Stimulated activated naive CD4-positive, alpha-beta T cell (primary cell): ENCODE results near the gene ADGRD2.

Experiments
- DNase-seq, 6 experiments: peaks; one replicate each; lab custom pipeline; 2025; lab: John Stamatoyannopoulos, UW

The ADGRD2 gene

DNA sequence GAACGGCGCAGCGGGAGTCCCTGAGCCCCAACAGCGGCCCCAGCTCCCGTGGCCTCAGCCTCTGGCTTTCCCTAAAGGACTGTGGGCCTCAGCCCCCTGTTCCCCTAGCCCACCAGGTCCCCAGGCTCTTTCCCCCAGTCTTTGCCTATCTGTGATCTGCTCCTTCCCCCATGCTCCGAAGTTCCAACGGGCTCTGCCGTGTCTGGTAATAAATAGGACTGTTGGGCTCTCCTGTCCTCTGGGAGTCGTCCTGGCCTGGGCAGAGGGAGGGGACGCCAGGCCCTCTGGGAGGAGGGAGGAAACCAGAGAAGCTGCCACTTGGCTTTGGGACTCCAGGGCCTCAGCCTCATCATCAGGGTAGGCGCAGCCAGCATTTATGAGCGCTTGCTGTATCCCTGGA, 28.1 kb downstream of the ADGRD2 start:
- no peak for DNase-seq

DNA sequence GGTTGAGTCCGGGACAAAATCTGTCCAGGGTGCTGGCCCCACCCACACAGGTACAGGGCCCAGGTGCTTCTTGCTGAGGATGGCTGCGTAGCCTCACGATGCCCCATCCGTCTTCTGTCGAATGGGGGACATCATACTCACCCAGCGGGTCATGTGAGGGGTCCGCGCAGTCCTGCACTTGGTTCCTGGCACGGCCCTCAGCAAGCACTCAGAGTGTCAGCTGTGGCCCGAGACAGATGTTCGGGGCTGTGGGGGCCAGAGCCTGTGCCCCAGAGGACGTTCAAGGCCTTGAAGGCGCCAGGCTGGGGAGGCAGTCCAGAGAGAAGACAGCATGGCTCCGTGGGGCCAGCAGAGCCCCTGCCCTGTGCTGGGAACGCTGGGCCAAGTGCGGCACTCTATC, 29.1 kb downstream of the ADGRD2 start:
- no peak for DNase-seq

DNA sequence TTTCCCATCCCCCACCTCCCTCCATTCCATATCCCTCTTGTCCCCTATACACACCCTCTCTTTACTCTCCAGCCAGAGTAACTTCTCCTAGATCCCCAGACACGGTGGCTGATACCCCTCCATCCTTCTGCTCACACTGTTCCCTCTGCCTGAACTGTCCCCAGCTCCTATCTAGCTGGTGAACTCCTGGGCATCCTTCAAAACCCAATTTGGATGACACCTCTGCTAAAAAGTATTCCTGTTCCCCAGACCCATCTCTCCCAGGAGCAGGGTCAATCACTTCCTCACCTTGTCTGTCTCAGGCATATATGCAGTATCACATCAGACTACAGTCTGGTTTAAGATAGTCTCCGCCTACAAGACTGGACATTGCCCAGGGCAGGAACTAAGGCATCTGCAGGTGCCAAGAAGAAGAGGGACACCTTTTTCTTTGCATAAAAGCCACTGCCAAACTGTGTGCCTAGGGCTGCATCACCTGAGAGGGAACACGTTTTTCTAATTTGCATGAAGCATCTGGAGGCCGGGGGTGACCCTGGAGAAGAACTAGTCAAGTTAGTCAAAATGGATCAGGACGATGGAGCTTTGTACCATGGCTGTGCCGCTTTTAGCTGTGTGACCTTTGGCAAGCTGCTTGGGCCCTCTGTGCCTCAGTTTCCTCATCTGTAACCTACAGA, 29.8 kb downstream of the ADGRD2 start:
- DNase-seq = no peak

DNA sequence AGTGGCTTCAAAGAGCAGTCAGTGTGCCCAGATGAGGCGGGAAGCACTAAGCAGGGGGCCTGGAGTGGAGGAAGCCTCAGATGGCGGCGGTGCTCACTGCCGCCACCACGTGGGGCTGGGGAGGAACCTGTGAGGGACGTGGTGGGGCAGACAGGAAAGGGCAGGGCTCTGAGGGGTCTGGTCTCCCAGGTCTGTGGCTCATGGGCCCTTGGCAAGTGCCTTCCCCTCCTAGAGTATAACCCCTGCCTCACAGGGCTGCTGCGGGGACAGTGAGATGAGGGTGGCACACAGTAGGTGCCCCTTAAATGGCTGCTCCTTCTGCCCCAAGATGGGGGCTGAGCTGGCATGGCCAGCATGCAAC, 30.4 kb downstream of the ADGRD2 start:
- DNase-seq = no peak

DNA sequence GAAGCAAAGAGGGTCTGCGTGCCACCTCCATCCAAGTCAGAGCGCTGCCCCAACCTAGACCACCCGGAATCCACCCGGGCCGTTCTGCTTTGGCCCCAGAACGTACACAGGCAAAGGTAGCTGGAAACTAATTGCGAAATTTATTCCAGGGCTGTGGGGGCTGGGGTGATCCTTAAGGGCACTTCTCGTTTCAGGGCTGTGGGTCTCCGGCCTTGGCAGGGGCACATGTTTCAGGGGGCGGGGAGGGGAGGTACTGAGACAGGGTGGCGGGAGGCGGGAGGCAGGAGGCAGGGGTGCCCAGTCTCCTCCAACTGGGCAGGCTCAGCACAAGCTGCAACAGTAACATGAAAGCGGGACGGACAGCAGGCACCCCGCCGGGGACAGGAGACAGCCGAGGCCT, 30.9 kb downstream of the ADGRD2 start:
- no peak for DNase-seq

DNA sequence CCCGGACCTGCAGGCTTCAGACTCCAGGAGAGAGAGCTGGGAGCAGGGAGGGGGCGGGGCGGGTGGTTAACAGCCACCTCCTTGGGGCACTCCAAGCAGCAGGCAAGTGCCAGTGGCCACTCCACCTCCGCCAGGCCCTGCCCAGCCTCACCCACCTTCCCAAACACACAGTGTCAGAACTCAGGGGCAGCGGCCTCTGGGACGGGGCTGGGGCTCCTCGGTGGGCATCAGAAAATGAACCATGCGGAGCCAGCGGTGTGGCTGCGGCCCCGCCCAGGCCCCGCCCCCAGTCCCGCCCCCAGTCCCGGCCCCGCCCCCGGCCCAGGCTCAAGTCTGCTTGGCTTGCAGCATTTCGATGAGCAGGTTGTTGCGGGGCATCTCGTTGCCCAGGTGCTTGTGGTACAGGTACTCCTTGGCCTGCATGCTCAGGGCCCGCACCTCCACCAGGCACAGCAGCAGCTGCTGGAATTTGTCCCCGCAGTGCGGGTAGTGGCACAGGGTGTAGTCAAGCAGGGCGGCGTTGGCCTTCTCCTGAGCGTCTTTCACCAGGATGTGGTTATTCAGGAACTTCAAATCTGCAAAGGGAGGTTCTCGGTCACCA, 32.3 kb downstream of the ADGRD2 start:
- DNase-seq = no peak

DNA sequence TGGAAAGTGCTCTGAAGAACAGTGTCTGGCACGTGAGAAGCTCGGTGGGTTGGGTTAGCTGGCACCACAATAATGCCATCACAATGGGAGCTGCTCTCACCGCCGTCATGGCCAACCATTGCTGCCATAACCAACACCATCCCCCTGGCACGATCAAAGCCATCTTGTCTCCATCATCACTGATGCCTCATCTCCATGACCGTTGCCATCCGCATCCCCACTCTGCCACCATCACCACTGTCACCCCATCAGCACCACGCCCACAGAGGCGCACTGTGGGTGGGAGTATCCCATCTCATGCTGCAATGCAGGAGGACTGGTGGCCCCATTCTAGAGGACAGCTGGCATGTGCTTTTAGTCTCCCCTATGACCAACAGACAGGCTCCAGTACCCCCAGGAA, 33.2 kb downstream of the ADGRD2 start:
- no peak for DNase-seq

- no peak for DNase-seq
Observed at GRCh38 chr9:124485201-124485600, 35.0 kb downstream of the ADGRD2 start.

- no peak for DNase-seq
Observed at GRCh38 chr9:124485936-124486335, 35.7 kb downstream of the ADGRD2 start.

GRCh38 chr9:124486778-124487259, 36.6 kb downstream of the ADGRD2 start:
- no peak for DNase-seq

- DNase-seq = no peak
Observed at GRCh38 chr9:124487260-124488182, 37.3 kb downstream of the ADGRD2 start.

GRCh38 chr9:124488641-124489210, 38.5 kb downstream of the ADGRD2 start:
- no peak for DNase-seq

- no peak for DNase-seq
Observed at GRCh38 chr9:124489222-124489621, 39.0 kb downstream of the ADGRD2 start.

DNA sequence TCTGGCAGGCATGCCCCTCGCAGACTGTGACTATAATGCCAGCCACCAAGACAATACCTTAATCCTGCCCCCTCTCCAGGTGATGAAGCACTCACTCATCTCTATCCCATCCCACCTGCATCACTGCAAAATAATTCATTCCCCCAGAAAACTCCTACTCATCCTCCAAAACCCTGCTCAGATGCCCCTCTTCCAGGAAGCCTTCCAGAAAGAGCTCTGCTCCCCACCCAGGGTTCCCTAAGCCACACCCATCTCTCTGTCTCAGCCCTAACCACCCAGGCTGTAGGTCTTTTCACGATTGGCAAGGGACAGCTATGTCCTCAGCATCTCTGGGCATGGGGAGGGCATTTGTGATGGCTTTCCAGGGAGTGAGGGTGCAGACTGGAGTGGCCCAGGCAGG, 39.8 kb downstream of the ADGRD2 start:
- DNase-seq = no peak

GRCh38 chr9:124491049-124491975, 41.1 kb downstream of the ADGRD2 start:
- DNase-seq = no peak

GRCh38 chr9:124492818-124493217, 42.6 kb downstream of the ADGRD2 start:
- no peak for DNase-seq

DNA sequence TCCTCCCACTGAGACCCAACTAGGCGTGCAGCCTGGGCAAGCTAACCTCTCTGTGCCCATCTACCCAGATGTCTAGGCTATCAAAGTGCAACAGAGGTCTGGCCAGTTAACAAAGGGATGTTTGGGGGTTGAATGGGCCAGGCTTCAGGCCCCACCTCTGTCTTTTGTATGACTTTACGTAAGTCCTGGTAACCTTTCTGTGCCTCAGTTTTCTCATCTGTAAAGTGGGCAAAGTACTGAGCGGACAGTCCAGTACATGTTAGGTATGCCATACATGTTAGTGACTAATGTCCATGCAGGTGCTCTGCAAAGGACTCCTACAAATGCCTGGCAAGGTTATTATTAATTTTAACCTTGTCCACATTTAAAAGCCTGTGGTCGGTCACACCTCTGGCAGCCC, 43.0 kb downstream of the ADGRD2 start:
- DNase-seq = no peak

GRCh38 chr9:124493794-124494479, 43.7 kb downstream of the ADGRD2 start:
- DNase-seq = no peak

DNA sequence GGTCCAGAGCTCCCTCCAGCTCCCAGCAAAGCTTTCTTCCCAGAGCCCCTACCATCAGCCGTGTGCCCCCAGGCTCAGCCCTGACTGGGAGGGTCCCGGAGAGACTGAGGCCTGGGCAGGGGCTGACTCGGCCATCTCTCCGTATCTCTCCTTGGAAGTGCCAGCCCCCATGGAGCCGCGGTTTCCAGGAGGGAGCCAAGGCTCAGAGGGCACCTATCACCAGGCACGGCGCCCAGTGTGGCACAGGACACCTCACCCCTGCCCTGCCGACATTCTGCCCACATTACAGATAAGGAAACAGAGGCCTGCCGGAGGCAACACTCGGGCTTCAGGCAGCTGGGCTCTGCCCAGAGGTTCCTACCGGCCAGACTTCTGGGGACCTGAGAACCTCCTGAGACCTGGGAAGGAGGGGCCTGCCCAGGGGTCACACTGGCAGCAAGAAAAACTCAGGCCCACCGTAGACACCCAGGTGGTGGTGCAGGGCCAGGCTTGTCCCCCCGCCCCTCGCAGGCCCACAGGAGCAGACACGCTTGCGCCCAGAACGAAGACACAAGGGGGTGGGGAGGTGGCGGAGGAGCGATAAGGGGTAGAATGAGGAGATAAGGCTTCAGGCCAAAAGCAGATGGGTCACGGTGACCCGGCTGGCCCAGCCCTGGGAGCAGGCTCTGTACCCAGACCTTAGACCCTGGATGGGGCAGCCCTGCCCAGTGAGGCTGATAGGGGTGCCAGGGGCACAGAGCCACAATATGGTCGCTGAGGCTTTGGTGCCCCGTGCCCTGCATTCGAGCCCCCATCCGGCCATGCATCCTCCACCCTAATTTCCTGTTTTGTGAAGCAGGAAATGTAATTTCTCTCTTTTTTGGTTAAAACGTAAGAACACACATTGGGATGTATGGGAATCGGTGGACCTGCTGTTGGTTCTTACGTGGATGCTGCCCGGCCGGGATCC, 45.1 kb downstream of the ADGRD2 start:
- DNase-seq = peak in 1 of 6 experiments; percentile 33

- DNase-seq = peak in 1 of 6 experiments; percentile 33
Observed at GRCh38 chr9:124496075-124496449, 45.8 kb downstream of the ADGRD2 start.
